Measurements from ENCODE around the gene SPDYE2.
"Not testable (repeated sequence)": the region's sequence is repeated elsewhere in the genome, so short reads cannot be mapped to it uniquely, and the experiment has no call there.

Gene SPDYE2

DNA sequence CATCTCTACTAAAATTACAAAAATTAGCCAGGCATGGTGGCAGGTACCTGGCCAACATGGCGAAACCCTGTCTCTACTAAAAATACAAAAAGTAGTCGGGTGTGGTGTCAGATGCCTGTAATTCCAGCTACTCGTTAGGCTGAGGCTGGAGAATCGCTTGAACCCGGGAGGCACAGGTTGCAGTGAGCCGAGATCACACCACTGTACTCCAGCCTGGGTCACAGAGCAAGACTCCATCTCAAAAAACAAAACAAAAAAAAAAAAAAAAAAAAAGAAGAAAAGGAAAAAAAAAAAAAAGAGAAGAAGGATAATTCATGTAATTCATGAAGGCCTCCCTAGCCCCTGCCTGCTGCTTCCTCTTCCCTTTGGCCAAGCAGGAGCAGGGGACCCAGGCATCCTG, 10.4 kb upstream of the SPDYE2 start:
- DNase-seq (ENCODE audit: low spot score): not testable (repeated sequence)

DNA sequence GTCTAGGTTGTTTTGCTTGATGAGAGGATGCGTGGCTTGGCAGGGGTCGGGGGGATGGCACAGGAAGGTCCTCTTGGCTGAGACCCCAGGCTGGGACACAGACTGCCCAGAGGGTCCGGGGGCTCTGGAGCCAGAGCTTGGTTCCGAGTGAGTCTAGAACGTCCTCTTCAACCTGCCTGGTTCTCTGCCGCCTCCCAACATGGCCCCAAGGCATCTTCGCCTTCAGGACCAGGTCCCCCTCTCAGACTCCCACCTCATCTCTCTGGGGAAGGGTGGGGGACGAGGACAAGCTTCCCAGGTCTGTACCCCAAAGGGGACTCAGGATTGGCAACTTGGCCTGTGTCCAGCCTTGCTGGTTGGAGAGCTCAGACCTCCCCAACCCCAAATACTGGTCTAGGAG, 8.9 kb upstream of the SPDYE2 start:
- not testable (repeated sequence) for DNase-seq (ENCODE audit: low spot score)

DNA sequence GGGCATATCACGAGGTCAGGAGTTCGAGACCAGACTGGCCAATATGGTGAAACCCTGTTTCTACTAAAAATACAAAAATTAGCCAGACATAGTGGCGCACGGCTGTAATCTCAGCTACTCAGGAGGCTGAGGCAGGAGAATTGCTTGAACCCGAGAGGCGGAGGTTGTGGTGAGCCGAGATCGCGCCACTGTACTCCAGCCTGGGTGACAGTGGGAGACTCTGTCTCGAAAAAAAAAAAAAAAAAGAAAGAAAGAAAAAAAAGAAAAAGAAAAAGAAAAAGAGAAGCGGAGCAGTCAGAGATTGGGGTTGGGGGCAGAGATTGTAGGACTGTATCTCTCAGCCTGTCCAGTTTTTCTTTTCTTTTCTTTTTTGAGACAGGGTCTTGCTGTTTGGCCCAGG, 8.3 kb upstream of the SPDYE2 start:
- DNase-seq (ENCODE audit: low spot score): not testable (repeated sequence)

DNA sequence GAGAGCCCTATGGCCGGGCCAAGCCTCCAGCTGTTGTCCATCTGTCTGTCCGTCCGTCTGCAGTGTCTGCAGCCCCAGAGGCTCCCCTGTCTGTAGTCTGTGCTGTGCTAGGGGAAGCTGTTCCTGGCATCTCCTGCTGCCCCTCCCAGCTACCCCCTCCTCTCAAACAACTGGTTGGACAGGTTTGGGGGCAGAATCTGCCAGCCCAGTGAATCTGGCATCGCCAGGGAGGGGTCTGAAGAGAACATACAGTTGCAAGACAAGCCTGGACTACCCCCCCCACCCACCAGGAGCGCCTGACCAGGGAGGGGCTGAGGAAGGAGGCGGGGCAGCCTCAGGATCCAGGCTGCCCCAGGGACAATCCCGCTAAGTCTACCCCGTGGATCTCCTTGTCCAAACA, 7.4 kb upstream of the SPDYE2 start, which contains the start of gene UPK3BL2:
Gene UPK3BL2, minus strand, starts transcription at position 101 of the 400 bp plus-strand sequence. Its CDS starts 60 bp downstream, at position 41.
- not testable (repeated sequence) for DNase-seq (ENCODE audit: low spot score)

DNA sequence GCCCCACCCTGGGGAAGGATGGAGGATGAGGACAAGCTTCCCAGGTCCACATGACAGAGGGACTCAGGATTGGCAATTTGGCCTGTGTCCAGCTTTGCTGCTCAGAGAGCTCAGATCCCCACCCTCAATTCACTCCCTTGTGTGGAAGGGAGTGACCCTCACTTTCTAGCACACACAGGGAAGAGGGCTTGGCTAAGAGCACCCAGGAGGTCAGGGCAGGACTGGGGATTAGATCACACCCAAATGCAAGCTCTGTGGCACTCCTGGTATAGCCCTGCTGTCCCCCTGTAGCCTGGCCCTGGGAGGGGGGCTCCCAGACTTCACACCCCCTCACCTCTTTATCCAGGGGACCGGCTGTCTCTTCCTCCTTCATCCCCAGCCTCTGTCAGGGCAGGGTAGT, 6.7 kb upstream of the SPDYE2 start:
- DNase-seq (ENCODE audit: low spot score): not testable (repeated sequence)

DNA sequence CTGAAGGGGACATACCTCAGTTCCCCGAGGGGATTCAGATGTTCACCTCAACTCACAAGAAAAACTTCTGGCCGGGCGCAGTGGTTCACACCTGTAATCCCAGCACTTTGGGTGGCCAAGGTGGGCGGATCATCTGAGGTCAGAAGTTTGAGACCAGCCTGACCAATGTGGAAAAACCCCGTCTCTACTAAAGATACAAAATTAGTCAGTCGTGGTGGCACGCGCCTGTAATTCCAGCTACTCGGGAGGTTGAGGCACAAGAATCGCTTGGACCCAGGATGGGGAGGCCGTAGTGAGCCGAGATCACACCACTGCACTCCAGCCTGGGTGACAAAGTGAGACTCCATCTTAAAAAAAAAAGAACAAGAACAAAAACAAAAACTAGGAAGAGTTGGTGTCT, 5.7 kb upstream of the SPDYE2 start:
- not testable (repeated sequence) for DNase-seq (ENCODE audit: low spot score)

DNA sequence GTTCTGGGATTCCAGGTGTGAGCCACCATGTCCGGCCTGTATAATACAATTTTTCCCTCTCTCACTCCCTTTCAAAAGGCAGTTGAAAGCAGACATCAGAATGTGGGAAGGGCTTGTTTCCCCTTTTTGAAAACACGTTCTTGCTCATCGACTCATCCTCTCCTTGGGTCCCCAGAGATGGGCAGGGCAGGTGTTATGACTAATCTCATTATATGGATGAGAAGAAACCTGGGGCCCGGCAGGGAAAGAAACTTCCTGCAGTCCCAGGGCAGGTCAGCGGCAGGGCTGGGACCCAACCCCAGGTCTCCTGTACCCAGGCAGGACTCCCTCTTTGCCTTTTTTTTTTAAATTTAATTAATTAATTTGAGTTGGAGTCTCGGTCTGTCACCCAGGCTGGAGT, 4.7 kb upstream of the SPDYE2 start:
- DNase-seq (ENCODE audit: low spot score): not testable (repeated sequence)

DNA sequence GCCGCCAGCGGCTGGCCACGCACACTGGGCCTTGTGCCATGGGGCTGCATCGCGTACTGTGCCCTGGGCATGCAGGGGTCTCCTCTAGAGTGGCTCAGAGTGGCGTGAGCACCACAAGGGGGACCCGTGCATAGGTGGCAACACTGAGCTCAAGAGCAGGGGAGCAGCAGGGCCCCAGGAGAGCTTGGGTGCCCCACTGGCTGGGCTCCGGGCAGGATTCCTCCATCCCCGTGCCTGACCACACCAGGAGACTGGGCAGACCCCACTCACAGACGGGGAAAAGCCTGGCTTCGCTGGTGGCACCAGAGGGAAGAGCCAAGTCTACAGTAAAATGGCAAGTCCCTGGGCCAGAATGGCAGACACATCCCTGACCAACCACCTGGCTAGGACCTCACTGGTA, 17.6 kb downstream of the SPDYE2 start:
- not testable (repeated sequence) for DNase-seq (ENCODE audit: low spot score)

DNA sequence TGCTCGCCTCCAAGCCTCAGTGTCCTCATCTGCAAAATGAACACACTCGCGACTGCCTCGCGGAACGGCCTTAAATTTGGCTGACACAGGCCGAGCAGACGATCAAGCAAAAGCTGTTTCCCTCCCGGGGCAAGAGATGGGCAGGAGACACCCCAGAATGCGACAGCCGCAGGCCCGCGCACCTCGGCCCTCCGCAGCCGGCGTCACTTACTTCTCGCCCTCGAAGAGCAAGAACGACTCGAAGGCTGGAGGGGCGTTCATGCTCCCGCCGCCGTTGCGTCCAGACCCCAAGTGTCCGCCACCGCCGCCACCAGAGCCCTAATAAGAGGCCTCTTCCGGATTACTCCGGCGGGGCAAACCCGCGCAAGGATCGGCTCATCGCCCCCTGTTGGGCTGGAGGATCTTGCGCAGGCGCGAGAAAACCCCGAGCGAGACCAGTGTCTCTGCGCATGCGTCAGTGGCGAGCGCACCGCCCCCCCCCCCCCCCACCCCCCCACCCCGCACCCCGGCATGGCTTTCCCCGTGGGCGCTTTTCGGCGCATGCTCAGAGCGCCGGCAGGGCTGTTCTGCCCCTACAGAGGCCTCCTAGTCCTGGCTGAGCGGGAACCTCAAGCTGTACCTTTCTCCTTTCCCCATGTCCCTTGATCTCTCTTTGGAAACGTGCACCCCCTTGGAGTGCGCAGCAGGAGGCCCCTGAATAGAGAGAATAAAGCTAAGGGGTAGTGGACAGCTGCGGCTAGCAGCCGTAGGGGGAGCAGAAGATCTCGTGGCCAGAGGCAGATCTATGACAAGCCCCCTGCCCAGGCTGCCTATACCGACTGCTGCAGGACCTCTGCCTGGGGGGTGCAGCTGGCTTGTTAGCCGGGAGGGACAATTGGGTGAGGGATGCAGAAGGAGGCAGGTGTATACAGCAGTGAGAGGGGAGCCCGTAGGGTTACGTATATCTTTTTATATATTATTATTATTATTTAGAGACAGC, 21.5 kb downstream of the SPDYE2 start, which contains the start of gene POLR2J3:
Gene POLR2J3, minus strand, starts transcription at position 323 of the 979 bp plus-strand sequence. Its CDS starts 62 bp downstream, at position 261.
- not testable (repeated sequence) for DNase-seq (ENCODE audit: low spot score)

DNA sequence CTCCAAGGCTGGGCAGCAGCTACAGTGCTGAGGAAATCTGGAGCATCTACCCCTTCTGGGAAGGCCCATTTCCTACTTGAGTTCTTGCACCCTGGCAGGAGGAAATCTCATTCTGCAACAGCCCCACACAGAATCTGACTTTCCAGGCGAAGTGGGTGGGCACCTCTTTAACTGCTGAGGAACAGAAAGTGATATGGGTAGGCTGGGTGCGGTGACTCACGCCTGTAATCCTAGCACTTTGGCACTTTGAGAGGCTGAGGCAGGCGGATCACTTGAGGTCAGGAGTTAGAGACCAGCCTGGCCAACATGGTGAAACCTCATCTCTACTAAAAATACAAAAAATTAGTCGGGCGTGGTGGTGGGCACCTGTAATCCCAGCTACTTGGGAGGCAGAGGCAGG, 23.6 kb downstream of the SPDYE2 start:
- DNase-seq (ENCODE audit: low spot score): not testable (repeated sequence)

DNA sequence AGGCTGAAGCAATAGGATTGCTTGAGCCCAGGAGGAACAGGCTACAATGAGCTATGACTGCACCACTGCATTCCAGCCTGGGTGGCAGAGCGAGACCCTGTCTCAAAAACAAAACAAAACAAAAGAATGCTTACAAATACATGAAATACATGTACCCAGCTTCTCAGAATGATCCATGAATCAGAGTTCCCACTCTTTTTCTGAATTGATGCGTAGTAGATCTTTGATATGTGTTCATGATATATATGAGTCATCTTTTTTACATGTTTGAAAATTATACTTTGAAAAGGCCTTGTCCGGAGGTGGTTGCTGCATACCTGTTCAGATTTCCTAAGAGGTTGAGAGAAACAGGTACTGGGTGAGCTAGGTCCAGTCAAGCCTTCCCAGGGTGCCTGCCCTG, 25.3 kb downstream of the SPDYE2 start:
- not testable (repeated sequence) for DNase-seq (ENCODE audit: low spot score)

DNA sequence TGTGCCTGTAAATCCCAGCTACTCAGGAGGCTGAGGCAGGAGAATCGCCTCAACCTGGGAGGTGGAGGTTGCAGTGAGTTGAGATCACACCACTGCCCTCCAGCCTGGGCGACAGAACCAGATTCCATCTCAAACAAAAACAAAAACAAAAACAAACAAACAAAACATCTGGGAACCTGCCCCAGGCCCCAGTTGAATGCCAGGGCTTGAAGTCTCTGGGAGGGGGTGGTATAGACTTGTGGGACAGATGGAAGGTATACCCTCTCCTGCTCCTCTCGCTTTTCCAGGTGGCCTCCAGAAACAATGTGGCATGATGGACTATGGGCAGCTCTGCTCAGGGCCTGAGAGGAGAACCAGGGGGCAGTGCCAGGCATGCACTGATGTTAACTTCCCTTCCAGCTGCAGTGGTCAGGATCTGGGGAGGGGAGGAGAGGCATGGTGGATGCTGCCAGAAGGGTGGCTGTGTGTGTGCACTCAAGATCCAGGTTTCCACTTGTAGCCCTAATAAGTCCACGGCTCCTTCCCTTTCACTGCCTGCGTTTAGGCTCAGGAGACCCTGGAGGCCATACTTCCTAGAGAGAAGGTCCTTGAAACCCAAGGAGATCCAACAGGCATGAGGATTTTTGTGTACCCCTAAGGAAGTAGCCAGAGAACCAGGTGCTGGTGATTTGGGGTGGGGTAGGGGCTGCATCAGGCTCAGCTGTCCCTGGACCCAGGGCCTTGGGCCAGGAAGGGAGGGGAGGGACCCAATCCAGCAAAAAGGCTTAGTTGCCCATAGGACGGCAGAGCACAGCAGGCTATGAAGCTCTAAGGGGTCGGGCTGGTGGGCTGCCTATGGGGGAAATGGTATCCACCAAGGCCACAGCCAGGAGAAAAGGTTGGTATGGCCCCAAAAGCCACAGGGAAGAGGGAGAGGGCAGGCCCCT, 26.6 kb downstream of the SPDYE2 start:
- not testable (repeated sequence) for DNase-seq (ENCODE audit: low spot score)

DNA sequence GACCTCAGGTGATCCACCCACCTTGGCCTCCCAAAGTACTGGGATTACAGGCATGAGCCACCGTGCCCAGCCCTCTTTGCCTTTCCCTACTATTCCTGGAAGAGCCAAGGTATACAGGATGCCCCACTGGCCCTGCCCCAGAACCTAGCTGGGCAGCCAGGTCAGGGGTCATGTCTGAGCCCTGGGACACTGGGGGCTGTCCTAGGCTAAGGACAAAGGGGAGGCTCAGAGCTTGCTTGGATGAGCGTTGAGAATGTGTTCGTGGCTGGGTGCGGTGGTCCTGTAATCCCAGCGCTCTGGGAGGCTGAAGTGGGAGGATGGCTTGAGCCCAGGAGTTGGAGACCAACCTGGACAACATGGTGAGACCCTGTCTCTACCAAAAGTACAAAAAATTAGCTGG, 27.5 kb downstream of the SPDYE2 start:
- not testable (repeated sequence) for DNase-seq (ENCODE audit: low spot score)

DNA sequence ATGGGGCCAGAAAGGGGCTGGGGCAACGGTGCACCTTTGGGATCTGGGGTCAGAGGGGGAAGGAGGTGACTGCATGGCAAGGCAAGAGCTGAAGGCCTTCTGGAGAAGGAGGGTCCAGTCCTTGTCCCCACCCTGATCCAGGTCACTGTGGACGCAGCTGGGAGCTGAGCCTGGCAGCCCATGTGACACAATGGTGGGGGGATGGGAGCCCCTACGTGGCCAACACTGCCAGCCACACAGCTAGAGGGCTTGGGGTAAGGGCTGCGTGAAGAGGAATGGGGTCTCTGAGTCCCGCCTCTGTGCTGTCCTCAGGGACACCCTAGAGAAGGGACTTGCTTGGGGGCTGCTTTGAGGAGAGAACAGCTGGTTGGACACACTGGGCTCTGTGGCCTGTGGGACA, 30.7 kb downstream of the SPDYE2 start:
- not testable (repeated sequence) for DNase-seq (ENCODE audit: low spot score)

DNA sequence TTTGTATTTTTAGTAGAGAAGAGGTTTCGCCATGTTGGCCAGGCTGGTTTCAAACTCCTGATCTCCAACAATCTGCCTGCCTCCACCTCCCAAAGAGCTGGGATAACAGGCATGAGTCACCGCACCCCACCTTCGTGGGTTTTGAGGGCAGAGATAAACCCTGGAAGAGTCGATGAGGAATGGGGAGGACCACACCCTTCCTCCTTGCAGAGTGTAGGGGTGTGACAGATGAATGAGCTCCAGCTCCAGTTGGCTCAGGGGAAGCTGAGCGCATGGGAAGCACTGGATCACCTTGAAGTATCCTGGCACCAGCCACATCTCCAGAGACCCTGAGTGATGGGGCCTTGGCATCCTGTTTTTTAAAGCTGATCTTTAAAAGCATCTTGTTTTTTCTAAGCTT, 32.5 kb downstream of the SPDYE2 start:
- DNase-seq (ENCODE audit: low spot score): not testable (repeated sequence)

DNA sequence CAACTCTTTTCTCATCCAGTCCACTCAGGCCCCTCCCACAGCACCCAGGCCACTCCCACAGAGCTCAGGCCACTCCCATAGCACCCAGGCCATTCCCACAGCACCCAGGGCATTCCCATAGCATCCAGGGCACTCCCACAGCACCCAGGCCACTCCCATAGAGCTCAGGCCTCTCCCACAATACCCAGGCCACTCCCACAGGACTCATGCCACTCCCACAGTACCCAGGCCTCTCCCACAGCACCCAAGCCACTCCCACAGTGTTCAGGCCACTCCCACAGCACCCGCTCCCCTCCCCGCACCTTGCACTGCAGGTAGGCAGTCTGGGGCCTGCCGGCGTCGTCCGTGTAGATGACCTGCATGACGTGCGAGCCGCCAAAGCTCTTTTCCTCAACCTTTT, 38.8 kb downstream of the SPDYE2 start:
- not testable (repeated sequence) for DNase-seq (ENCODE audit: low spot score)

DNA sequence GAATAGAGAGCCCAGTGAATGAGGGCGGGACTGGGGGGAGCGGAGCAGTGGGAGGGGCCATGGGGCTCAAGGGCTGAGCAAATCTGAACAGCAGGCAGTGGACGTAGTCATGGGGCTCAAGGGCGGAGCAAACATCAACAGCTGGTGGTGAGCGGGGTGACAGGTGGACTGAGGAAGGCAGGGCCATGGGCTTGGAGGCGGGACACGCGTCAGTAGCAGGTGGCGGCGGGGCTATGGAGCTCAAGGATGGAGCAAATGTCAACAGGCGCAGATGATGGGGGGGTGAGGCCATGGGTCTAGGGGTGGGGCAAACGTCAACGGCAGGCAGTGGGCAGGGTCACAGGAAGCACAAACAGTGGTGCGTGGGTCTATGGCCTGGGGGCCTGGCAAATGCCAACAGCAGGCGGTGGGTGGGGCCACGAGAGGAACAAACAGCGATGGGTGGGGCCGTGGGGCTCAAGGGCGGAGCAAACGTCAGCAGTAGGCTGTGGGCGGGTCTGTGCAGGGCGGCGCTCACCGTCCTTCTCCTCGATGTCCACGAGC, 41.5 kb downstream of the SPDYE2 start:
- not testable (repeated sequence) for DNase-seq (ENCODE audit: low spot score)

DNA sequence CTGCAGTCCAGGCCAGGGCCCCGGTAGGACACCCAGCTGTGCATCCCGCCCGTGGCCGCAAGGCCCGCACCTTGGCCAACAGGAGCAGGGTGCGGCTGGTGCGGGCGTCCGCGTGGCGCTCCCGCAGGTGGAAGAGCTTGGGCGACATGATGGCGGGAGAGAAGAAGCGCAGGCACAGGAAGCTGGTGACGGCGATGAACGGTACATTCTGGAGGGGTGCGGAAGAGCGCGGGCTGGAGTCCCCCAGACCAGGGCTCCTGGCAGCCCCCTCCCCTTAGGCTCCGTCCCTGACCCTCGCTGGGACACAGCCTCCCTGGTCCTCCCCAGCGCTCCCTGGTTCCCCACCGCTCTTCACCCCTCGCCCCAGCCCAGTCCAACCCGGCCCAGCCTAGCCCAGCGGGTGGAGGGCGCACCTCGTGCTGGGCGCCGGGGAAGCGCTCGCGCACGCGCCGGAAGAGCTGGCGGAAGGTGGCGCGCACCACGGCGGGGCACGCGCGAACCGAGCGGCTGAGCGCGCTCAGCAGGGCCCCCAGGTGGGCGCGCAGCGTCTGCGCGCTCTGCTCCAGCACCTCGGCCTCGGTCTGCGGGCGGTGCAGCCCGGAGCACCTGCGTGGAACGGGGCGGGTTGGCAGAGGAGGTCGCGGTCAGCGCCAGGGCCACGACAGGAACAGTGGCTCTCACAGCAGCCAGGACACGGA, 42.8 kb downstream of the SPDYE2 start:
- not testable (repeated sequence) for DNase-seq (ENCODE audit: low spot score)

DNA sequence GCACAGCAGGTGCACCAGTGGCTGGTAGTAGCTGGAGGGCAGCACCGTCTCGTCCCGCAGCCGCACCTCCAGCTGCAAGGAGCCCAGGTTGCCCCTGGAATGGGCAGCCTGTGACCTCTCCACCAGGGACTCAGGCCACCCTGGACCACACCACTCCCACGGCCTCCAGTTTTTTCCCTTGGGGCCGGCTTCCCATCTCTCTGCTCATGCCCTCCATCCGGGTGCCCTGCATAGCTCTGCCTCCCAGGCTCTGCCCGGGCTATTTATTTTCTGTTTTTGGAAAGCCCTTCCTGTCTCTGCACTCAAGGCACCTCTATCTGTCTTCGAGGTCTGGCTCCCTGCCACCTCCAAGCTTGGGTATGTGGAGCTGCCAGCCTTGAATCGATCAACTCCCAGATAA, 45.0 kb downstream of the SPDYE2 start:
- DNase-seq (ENCODE audit: low spot score): not testable (repeated sequence)

DNA sequence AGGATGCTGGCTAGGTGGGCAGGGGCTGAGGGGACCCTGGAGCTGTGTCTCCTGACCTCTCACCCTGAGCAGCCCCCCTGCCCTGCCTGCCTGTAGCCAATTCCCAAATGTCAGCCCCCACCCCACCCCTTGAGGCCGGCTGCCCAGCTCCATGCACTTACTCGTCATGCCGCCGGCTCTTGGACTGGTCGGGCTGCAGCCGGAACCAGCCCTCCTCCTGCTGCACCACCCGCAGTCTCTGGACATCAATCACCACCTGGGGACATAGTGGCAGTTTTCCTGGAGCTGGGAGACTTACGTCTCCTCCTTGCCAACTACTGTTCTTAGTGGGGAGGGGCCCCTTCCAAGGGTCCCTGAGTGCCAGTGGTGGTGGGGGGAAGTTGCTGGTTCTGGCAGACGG, 48.7 kb downstream of the SPDYE2 start:
- not testable (repeated sequence) for DNase-seq (ENCODE audit: low spot score)

DNA sequence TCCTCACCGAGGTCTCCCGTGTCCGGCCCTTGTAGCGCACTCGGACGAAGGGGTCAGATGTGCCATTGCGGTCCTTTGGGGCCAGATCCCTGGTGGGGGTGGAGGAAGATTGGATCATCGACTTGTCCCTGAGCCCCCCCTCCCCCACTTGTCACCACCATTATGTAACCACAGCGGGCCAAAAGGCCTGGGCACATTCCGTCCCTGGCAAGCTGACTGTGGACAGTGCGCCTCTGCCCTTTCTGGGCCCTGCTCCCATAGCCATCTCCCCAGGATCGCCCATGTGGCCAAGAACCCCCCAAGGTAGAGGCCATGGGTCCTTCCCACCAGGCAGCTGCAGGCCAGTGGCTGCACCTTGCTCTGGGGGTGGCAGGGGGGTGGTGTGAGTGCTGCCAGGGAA, 51.3 kb downstream of the SPDYE2 start:
- DNase-seq (ENCODE audit: low spot score): not testable (repeated sequence)
